Stromal cell of bone marrow (primary cell): ENCODE data around the gene ZNF346.
"Not testable (repeated sequence)": the region's sequence is repeated elsewhere in the genome, so short reads cannot be mapped to it uniquely, and the experiment has no call there.

Experiments used
- DNase-seq: peaks from one replicate; pipeline ENCODE4 v3.0.0-alpha.2; 2012; ENCODE audit warnings: low read depth

Gene ZNF346, protein sequence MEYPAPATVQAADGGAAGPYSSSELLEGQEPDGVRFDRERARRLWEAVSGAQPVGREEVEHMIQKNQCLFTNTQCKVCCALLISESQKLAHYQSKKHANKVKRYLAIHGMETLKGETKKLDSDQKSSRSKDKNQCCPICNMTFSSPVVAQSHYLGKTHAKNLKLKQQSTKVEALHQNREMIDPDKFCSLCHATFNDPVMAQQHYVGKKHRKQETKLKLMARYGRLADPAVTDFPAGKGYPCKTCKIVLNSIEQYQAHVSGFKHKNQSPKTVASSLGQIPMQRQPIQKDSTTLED

DNA sequence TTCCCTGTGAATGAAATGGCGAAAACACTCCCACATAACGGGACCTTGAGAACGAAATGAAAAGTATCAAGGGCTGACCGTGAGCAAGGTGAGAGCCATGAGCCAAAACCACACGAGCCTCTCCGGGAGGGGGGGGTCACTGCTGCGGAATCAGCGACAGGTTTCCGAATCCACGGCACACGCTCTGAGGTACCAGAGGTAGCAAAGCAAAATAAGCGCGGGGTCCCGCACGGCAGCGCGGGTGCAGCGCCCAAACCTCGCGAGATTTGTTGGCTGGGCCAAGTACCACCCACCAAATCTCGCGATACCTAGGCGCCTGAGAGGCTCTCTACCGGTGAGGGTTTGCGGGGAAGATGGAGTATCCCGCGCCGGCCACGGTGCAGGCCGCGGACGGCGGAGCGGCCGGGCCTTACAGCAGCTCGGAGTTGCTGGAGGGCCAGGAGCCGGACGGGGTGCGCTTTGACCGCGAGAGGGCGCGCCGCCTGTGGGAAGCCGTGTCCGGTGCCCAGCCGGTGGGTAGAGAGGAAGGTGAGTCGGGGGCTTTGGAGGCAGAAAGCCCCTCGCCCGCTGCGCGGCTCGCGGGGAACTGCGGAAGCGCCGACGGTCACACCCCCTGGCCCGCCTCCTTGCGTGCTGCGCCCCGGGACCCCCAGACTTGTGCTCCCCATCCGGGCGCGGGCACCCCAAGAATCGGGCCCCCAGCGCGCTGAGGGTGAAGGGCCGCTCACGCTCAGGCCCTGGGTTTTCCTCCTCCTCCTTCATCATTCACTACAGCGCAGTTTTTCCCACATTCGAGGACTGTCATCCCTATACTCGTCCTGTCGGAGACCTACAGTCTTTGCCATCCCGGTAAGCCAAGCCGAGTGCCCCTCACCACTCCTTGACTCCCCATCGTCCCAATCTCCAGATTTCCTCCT is at the start of gene ZNF346:
Gene ZNF346, plus strand, starts transcription at position 311 of the 917 bp plus-strand sequence. Its CDS starts 43 bp downstream, at position 354.
- peak; percentile 81 for DNase-seq

DNA sequence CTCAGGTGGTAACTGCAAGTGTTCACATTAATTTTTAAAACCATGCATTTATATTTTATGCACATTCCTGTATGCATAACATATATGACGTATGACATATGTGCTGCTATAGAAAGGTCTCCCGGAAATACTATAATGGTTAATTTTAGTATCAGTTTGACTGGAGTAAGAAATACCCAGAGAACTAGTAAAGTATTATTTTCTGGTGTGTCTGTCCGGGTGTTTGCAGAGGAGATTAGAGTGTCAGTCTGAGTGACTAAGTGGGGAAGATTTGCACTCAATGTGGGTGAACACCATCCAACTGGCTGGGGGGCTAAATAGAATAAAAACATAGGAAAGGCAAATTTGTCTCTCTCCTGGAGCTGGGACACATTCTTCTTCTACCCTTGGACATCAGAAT is 42.8 kb upstream of the ZNF346 start:
- no peak for DNase-seq

DNA sequence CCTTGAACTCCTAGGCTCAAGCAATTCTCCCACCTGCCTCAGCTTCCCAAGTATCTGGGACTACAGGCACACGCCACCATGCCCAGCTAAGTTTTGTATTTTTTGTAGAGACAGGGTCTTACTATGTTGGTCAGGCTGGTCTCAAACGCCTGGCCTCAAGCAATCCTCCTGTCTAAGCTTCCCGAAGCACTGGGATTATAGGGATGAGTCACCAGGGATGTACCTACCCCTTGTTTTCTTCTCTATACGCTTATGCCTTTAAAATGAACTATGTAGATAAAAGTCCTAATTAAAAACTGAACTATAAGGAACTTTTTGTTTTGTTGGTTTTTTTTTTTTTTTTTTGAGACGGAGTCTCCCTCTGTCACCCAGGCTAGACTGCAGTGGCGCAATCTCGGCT is 41.7 kb upstream of the ZNF346 start:
- no peak for DNase-seq

DNA sequence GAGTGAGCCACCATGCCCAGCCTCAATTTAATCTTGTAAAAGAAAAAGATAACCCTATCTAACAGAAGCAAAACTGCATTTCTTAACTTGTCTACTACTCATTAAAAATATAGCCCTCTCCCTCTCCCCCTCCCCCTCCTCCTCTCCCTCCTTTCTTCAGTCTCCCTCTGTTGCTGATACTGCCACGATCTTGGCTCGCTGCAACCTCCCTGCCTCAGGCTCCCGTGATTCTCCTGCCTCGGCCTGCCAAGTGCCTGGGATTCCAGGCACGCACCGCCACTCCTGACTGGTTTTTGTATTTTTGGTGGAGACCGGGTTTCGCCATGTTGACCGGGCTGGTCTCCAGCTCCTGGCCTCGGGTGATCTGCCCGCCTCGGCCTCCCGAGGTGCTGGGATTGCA is 39.4 kb upstream of the ZNF346 start:
- DNase-seq, result not testable (repeated sequence)

DNA sequence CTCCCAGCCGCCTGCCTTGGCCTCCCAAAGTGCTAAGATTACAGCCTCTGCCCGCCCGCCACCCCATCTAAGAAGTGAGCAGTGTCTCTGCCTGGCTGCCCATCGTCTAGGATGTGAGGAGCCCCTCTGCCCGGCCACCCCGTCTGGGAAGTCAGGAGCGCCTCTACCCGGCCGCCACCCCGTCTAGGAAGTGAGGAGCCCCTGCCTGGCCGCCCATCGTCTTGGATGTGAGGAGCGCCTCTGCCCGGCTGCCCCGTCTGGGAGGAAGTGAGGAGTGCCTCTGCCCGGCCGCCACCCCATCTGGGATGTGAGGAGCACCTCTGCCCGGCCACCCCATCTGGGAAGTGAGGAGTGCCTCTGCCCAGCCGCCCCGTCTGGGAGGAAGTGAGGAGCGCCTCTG is 38.9 kb upstream of the ZNF346 start:
- DNase-seq, result not testable (repeated sequence)

DNA sequence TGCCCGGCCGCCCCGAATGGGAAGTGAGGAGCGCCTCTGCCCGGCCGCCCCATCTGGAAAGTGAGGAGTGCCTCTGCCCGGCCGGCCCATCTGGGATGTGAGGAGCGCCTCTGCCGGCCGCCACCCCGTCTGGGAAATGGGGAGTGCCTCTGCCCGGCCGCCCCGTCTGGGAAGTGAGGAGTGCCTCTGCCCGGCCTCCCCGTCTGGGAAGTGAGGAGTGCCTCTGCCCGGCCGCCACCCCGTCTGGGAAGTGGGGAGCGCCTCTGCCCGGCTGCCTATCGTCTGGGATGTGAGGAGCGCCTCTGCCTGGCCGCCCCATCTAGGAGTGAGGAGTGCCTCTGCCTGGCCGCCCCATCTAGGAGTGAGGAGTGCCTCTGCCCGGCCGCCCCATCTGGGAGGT is 38.3 kb upstream of the ZNF346 start:
- DNase-seq, result not testable (repeated sequence)

DNA sequence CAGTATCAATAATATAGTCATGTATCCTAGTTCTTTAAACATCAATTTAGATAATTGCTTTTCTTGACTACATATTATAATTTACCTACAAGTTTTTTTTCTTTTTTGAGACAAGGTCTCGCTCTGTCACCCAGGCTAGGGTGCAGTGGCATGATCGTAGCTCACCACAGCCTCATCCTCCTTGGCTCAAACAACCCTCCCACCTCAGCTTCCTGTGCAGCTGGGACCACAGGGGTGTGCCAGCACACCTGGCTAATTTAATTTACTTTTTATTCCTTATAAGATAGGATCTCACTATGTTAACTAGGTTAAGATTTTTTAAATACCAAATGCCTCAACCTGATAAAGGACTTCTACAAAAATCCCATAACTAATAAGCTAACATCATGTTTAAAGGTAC is 37.0 kb upstream of the ZNF346 start:
- no peak for DNase-seq

DNA sequence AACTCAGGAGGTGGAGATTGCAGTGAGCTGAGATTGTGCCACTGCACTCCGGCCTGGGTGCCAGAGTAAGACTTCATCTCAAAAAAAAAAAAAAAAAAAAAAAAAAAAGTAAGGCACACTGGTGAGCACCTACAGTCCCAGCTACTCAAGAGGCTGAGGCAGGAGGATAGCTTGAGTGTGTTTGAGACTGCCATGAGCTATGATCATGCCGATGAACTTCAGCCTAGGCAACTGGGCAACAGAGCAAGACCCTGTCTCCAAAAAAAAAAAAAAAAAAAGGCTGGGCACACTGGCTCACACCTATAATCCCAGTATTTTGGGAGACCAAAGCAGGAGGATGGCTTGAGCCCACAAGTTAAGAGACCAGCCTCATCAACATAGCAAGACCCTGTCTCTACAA is 36.2 kb upstream of the ZNF346 start:
- no peak for DNase-seq

DNA sequence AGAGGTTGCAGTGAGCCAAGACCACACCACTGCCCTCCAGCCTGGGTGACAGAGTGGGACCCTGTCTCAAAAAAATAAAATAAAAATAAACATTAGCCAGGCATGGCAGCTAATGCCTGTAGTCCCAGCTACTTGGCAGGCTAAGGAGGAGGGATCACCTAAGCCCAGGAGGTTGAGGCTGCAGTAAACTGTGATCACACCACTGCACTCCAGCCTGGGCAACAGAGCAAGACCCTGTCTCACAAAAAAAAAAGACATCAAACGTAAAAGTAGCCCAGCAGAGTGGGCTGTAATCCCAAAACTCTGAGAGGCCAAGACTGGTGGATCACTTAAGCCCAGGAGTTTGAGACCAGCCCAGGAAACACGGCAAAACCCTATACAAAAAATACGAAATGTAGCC is 34.9 kb upstream of the ZNF346 start:
- DNase-seq, result no peak

DNA sequence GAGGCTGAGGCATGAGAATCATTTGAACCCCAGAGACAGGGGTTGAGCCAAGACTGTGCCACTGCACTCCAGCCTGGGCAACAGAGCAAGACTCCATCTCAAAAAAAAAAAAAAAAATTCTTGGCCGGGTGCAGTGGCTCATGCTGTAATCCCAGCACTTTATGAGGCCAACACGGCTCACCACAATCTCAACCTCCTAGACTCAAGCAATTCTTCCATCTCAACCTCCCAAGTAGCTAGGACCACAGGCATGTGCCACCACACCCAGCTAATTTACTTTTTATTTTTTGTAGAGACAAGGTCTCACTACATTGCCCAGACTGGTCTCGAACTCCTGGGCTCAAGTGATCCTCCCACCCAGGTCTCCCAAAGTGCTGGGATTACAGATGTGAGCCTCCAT is 29.4 kb upstream of the ZNF346 start:
- not testable (repeated sequence) for DNase-seq

DNA sequence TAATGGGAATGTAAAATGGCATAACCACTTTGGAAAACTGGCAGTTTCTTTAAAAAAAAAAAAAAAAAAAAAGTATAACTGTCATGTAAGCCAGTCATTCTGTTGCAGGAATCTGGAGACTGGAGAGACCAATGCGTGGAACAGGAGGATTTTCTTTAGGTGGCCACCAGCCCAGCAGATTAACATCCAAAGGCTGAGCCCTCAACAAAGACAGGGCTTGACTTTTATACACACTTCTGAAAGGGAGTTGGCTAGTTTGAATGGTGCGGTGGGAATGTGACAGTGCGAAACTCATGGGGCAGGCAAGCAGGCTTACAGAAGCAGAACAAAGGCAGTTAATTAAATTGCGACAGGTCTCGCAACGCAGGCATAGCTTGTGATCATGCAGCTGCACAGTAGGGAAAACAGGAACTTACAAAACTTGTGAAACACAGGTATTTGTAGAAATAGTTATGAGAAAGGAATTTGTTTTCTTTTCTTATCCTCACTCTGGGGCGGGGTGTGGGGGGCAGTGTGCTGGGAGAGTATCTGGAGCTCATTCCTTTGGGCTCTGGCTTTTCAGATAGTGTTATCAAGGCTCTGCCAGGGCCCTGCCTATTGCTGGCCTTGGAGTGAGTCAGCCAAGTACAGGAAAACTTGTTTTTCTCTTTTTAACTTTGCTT is 27.9 kb upstream of the ZNF346 start:
- DNase-seq, result no peak

DNA sequence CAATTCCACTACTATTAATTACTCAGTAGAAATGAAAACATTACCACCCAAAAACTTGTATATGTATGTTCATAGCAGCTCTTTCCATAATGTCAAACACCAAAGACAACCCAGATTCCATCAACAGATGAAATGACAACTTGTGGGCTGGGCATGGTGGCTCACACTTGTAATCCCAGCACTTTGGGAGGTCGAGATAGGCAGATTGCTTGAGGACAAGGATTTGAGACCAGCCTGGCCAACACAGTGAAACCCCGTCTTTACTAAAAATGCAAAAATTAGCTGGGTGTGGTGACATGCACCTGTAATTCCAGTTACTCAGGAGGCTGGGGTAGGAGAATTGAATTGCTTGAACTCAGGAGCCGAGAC is 27.4 kb upstream of the ZNF346 start:
- DNase-seq, result no peak

DNA sequence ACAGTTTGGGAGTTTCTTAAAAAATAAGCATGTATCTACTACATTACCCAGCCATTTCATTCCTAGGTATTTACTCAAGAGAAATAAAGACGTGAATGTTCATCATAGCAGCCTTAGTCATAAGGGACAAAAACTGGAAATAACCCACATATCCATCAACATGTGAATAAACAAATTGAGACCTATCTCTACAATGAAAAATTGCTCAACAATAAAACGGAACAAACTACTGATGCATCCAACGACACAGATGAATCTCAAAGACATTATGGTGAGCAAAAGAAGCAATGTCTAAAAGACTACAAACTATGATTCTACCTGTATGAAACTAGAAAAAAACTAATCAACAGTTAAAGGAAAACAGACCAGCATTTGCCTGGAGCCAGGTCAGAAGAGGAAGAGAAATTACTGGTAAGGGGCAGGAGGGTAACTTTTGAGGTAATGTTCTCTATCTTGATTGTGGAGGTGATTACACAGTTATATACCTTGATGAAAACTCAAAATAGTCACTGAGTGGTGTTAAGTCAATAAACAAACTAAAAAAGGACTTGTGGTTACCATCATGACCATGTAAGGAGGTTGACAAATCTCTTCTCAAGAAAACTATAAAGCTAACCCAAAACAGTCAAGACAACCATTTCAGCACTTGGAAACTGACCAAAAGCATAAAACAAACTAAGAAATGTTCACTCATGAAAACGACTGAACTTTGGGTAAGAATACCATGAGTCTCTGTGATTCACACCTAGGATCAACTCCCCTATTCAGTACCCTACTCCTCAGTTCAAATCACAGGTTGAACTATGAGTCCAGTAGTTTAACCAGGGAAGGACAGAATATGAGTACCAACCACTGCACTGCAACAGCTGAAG is 26.4 kb upstream of the ZNF346 start:
- DNase-seq, result peak; percentile 55

DNA sequence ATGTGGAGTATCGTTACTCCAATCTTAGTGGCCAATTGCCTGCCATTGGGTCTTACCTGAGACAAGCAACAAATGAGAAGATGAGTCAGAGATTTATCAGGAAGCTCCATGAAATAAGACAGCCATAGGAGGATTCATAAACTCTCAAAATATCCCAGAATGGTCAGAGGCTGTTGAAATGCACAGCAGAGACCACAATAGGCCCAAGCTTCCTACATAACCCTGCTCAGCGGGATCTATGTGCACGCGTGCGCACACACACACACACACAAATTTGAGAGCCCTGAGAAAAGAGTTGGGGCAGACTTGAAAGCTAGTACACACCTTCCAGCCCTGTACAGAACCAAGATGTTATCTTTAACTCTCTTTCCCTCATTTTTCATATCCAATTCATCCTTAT is 25.7 kb upstream of the ZNF346 start:
- DNase-seq, result no peak

DNA sequence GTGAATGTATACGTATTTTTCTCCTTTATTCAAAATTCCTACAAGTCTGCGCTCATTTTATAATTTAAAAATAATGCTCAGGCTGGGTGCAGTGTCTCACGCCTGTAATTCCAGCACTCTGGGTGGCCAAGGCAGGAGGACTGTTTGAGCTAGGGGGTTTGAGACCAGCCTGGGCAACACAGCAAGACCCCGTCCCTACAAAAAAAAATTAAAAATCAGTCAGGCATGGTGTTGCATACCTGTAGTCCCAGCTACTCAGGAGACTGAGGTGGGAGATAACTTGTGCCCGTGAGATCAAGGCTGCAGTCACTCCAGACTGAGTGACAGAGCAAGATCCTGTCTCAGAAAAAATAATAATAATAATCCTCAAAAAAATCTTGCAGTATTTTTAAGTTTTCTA is 23.7 kb upstream of the ZNF346 start:
- DNase-seq, result no peak

DNA sequence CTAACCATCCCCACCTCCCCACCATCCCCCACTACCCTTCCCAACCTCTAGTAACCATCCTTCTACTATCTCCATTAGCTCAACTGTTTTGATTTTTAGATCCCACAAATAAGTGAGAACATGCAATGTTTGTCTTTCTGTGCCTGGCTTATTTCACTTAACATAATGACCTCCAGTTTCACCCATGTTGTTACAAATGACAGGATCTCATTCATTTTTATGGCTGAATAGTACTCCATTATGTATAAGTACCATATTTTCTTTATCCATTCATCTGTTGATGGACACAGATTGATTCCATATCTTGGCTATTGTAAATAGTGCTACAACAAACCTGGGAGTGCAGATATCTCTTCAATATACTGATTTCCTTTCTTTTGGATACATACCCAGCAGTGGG is 23.0 kb upstream of the ZNF346 start:
- not testable (repeated sequence) for DNase-seq

DNA sequence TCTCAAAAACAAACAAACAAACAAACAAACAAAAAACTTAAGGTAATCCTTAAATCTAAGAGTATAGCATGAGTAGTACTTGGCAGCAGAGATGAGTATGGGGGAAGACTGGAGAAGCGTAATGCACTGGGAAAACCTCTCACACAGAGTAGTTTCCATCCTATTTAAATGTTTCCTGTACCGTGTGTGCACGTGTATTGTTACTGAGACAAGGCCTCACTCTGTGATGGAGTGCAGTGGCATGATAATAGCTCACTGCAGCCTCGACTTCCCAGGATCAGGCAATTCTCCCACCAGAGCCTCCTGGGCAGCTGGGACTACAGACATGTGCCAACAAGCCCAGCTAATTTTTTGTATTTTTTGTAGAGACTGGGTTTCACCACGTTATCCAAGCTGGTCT is 18.8 kb upstream of the ZNF346 start:
- no peak for DNase-seq

DNA sequence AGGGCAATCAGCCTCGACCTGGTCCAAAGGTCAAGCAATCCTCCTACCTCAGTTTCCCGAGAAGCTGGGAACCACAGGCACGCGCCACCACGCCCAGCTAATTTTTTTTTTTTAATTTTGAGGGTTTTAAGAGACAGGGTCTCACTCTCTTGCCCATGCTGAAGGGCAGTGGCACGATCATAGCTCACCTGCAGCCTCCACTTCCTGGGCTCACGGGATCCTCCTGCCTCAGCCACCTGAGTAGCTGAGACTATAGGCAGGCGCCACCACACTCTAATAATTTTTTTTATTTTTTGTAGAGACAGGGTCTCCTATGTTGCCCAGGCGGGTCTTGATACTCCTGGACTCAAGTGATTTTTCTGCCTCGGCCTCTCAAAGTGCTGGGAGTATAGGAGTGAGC is 17.5 kb upstream of the ZNF346 start:
- no peak for DNase-seq

DNA sequence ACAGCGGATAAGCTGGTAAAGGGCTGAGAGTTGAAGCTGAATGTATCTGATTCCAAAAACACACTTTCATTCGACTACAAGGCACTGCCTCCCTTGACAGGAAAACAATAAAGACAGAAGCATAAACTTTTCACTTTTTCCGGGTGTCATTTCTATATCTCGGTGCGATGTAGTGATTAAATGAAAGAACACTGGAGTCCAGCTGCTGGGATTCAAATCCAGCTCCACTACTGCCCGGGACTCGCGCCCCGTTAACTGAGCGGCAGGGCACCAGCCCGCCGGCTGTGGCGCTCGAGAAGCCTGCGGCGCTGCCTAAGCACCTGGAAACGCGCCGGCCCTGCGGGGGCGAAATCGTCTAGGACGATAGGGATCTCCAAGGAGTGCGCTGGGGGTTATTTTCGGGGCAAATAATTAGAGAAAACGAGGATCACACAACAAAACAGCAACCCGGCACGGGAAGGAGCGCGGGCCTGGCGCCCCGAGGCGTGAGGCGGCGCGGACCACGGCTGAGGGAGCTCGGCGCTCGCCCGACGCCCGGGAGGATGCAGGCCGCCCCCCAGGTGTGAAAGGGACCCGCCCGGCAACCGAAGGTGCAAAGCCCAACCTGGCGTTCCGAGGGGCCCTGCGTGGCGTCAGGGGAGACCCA is 16.8 kb upstream of the ZNF346 start:
- peak; percentile 65 for DNase-seq

DNA sequence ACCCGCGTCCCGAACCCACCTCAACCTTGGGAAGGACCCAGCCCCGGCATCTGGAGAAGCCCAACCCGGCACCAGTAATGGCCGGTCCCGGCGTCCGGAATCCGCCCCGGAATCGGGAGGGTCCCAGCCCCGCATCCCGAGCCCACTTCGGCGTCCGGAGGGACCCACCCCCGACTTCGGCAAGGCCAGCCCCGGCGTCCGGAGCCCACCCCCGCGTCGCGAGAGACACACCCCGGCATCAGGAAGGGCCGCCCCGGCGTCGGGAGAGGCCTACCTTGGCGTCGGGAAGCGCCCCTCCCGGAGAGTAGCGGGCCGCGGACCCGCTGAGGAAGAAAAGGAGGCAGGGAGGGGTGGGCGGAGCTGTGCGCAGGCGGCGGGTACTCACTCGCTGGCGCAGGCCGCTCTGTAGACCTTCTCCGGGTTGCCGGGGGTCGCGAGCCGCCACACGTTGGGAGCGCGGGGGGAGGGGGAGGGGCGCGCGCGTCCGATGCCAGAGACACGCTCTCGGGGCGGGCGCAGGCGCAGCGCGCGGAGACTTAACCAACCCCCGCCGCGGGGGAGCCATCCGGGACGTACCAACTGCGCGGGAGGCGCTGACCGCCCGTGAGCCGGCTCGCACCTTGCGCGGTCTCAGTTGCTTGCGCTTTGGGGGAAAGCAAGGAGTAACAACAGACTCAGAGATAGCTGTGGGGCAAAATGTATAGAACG is 16.1 kb upstream of the ZNF346 start, which contains the start of gene UIMC1:
Gene UIMC1, minus strand, starts transcription at position 515 of the 708 bp plus-strand sequence. CDS start 24,164 bp downstream, outside the sequence.
- peak; percentile 66 for DNase-seq

DNA sequence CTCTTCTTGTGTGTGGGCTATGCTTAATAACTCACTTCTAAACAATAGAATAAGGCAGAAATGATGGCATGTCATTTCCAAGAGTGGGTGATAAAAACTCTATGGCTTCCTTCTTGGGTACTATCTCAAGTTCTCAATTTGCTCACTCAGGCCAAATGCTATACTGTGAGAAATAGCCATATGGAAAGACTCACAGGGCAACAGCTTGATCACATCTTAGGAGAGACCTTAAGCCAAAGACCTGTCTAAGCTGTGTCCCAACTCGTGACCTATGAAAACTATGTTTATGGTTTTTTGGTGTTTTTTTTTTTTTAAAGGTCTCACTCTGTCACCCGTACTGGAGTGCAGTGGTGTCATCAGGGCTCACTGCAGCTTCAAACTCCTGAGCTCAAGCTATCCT is 13.8 kb upstream of the ZNF346 start:
- DNase-seq, result no peak
